ENCODE measurements around the gene CTNNB1.

The CTNNB1 gene

GRCh38 chr3:41248525-41248924, 49.2 kb downstream of the CTNNB1 start:
- Histone ChIP-seq H3K36me3 (no peaks in the 10 kb centered on the region; the same call in 1 of the 2 replicates), H3K27ac (no peak overlapping the region), H3K4me3 (ENCODE audit: low read depth, low read length) (no peak overlapping the region), H3K27me3 (ENCODE audit: insufficient read depth, low read depth, severe bottlenecking) (no peaks in the 10 kb centered on the region), H3K9me3 (ENCODE audit: severe bottlenecking) (no peaks in the 10 kb centered on the region)
- no peak for DNase-seq
- TF ChIP-seq CTCF (IDR thresholded peaks at IDR 0.05; ENCODE audit: low read depth, low read length) = no peak

GRCh38 chr3:41249318-41249717, 50.0 kb downstream of the CTNNB1 start:
- no peak for DNase-seq
- Histone ChIP-seq H3K4me3 (ENCODE audit: low read depth, low read length) (no peak overlapping the region), H3K9me3 (ENCODE audit: severe bottlenecking) (no peaks in the 10 kb centered on the region), H3K27me3 (ENCODE audit: insufficient read depth, low read depth, severe bottlenecking) (no peaks in the 10 kb centered on the region), H3K27ac (no peak overlapping the region), H3K36me3 (no peaks in the 10 kb centered on the region; the same call in 1 of the 2 replicates)
- TF ChIP-seq CTCF (IDR thresholded peaks at IDR 0.05; ENCODE audit: low read depth, low read length) = no peak

GRCh38 chr3:41250825-41251224, 51.5 kb downstream of the CTNNB1 start:
- Histone ChIP-seq H3K9me3 (ENCODE audit: severe bottlenecking) (no peaks in the 10 kb centered on the region), H3K27me3 (ENCODE audit: insufficient read depth, low read depth, severe bottlenecking) (no peaks in the 10 kb centered on the region), H3K27ac (no peak overlapping the region), H3K36me3 (no peaks in the 10 kb centered on the region), H3K4me3 (ENCODE audit: low read depth, low read length) (no peak overlapping the region)
- no peak for TF ChIP-seq CTCF (IDR thresholded peaks at IDR 0.05; ENCODE audit: low read depth, low read length)
- DNase-seq = no peak

GRCh38 chr3:41251593-41251992, 52.3 kb downstream of the CTNNB1 start:
- no peak for TF ChIP-seq CTCF (IDR thresholded peaks at IDR 0.05; ENCODE audit: low read depth, low read length)
- Histone ChIP-seq H3K4me3 (ENCODE audit: low read depth, low read length) (no peak overlapping the region), H3K27ac (no peak overlapping the region), H3K36me3 (no peaks in the 10 kb centered on the region), H3K9me3 (ENCODE audit: severe bottlenecking) (no peaks in the 10 kb centered on the region), H3K27me3 (ENCODE audit: insufficient read depth, low read depth, severe bottlenecking) (no peaks in the 10 kb centered on the region)
- DNase-seq = no peak

GRCh38 chr3:41258239-41258800, 59.0 kb downstream of the CTNNB1 start:
- DNase-seq = no peak
- no peaks in the 10 kb centered on the region for H3K36me3 ChIP-seq
- H3K27me3 ChIP-seq (ENCODE audit: insufficient read depth, low read depth, severe bottlenecking) = no peaks in the 10 kb centered on the region
- no peak overlapping the region for H3K4me3 ChIP-seq (ENCODE audit: low read depth, low read length)
- no peak for TF ChIP-seq CTCF (IDR thresholded peaks at IDR 0.05; ENCODE audit: low read depth, low read length)
- H3K9me3 ChIP-seq (ENCODE audit: severe bottlenecking) = no peaks in the 10 kb centered on the region
- no peak overlapping the region for H3K27ac ChIP-seq

GRCh38 chr3:41259449-41260062, 60.3 kb downstream of the CTNNB1 start:
- Histone ChIP-seq H3K9me3 (ENCODE audit: severe bottlenecking) (no peaks in the 10 kb centered on the region), H3K4me3 (ENCODE audit: low read depth, low read length) (no peak overlapping the region), H3K27ac (no peak overlapping the region), H3K36me3 (no peaks in the 10 kb centered on the region), H3K27me3 (ENCODE audit: insufficient read depth, low read depth, severe bottlenecking) (no peaks in the 10 kb centered on the region)
- no peak for TF ChIP-seq CTCF (IDR thresholded peaks at IDR 0.05; ENCODE audit: low read depth, low read length)
- DNase-seq = no peak

Data from WERI-Rb-1 (cell line).